COLO668 (cell line): ENCODE results near the gene DAD1.
A peak's percentile ranks its signal among the peaks of the same experiment; 100 is the strongest.
"Not testable (repeated sequence)": the region's sequence is repeated elsewhere in the genome, so short reads cannot be mapped to it uniquely, and the experiment has no call there.

Source experiments
- DNase-seq: peaks from one replicate; lab custom pipeline; 2025; ENCODE audit not compliant: unreplicated experiment; lab: John Stamatoyannopoulos, UW

DAD1 gene

GRCh38 chr14:22599349-22599748 lies 10.3 kb upstream of the DAD1 start:
- DNase-seq: no peak

DNA sequence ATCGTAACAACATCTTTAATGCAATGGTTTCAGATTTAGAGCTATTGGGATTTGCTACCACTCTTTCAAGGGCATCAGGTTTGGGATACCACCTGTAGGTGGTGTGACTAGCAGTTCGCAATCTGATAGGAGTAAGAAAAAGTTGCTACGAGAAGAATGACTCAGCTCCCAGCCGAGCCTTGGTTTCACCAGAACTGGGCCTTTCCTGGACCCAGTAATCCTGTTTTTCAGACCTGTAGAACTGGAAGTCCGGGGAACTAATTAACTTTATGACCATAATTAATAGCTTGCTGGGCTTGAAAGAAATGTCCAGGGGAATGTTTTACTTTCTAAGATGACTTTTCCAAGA lies 9.8 kb upstream of the DAD1 start:
- DNase-seq: no peak

DNA sequence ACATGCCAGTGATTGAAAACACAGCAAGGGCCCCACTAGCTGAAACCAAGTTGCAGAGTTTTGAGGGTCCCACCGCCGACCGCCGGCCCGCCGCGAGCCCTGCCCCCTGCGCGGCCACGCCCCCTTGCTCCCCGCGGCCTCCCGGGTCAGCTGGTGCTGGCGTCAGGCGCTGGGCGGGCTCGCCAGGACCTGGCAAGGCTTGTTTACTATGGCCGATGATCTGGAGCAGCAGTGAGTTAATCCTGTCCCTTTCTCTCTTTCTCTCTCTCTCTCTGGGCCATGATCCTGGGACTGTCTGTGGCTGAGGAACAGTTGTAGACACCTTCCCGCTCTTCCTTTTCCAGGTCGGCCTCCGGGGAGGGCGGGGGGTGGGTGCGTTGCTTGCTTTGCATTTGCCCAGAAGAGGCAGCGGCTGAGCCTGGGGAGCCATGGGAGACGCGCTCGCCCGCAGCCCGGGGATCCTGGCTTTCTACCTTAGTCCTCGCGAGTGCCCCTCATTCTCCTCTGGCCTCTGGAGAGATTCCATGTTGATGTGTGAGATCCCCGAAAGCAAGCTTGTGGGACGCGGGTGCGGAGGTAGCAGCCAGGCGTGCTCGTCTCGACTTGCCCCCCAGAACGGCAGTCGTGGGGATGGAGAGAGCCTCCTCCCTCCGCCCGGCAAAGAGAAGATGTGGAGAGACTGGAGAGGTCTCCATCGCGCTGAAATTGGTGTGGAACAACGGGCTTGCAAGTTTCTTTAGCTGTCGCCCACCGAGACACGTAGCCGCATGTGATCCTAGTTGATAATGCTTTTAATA lies 9.3 kb upstream of the DAD1 start, which contains the start of gene ABHD4:
ABHD4 (plus strand) TSS at position 202 of the 797 bp plus-strand sequence; CDS start at position 209, 7 bp downstream.
- DNase-seq: peak; percentile 68

GRCh38 chr14:22597771-22598098 lies 8.7 kb upstream of the DAD1 start:
- no peak for DNase-seq

DNA sequence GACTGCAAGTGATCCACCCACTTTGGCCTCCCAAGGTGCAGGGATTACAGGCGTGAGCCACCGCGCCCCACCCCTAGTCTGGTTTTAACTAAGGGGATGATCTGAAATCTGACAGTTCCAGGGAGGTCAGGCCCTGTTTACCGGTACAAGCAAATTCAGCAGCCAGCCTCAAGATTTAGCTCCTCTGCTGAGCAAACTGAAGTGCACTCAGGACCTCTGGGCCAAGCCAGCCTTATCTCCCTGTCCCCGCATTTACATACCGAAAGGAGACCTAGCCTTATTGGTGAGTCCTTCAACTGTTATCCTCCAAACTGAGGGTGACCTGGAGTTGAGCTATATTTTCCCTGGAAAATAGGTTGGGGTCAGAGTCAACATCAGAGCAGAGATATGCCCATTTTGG lies 8.2 kb upstream of the DAD1 start:
- DNase-seq: no peak

DNA sequence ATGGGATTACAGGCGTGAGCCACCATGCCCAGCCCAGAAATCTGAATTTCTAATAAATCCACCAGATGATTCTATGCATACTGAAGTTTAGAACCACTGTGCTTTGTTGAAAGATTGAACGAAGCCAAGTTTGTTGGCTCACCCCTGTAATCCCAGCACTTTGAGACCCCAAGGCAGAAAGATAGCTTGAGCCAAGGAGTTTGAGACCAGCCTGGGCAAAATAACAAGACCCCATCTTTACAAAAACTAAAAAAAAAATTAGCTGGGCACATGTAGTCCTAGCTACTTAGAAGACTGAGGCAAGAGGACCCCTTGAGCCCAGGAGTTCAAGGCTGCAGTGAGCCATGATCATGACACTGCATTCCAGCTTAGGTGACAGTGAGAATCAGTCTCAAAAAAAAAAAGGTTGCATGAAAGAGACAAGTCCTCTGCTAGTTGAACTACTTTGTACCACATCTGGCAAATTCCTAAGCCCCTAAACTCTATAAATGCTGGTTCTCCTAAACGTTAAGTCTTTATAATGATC lies 7.4 kb upstream of the DAD1 start:
- no peak for DNase-seq

- no peak for DNase-seq
These were observed 5.2 kb upstream of the DAD1 start for GRCh38 chr14:22594156-22594716.

- no peak for DNase-seq
These were observed 4.6 kb upstream of the DAD1 start for GRCh38 chr14:22593601-22594000.

DNA sequence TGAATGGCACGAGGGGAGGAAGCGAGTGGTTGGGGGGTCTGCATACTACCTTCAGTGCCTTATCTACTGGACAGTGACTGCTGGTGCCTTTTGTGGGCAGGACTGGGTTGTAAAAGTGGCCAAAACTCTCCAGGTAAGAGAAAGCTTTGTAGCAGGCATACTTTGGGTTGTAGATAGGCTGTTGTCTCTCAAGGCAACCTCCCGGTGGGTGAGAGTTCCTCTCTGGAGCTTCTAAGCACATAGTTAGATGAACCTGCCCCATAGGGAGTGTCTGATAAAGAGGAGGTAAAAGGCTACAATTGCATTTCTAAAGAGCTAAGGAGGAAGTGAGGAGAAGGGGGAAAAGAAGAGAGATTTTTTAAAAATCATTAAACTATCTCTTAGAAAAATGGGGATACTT lies 4.2 kb upstream of the DAD1 start:
- no peak for DNase-seq

GRCh38 chr14:22588526-22589095 lies 413 bp downstream of the DAD1 start:
- DNase-seq: no peak

- DNase-seq: not testable (repeated sequence)
These were observed 1.2 kb downstream of the DAD1 start for GRCh38 chr14:22587677-22588422.

DNA sequence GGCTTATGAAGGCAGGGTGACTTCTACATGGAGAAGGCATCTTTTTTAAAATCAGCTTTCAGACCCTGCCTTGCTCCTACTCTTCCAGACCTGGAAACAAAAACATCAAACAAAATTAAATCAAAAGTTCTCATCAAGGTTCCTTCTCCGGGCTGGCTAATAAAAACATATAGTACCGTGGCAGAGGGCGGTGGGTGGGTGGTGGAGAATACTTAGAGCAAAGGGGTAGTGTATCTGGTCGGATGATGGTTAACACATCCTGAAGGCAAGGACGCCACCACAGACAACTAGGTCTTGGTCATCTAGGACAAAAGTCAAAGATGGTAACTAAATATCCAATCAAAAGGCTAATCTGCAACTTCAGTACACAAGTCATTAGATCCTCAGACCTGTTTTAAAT lies 1.8 kb downstream of the DAD1 start:
- no peak for DNase-seq

DNA sequence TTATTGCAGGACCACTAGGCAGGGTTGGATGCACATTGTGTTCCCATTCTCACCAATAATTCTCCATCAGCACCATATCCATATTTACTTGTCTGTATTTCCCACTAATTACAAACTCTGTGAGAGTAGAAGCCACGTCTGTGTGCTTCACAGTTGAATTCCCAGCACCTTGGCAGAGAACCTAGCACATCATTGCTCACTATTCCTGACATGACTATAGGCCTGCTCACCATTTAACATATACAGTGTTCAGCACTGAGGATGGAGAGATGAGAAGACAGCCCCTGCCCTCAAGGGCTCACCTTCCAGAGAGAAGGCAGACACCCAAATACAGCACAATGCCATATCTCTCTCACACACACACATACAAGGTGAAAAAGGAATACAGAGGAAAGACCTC lies 5.0 kb downstream of the DAD1 start:
- no peak for DNase-seq

DNA sequence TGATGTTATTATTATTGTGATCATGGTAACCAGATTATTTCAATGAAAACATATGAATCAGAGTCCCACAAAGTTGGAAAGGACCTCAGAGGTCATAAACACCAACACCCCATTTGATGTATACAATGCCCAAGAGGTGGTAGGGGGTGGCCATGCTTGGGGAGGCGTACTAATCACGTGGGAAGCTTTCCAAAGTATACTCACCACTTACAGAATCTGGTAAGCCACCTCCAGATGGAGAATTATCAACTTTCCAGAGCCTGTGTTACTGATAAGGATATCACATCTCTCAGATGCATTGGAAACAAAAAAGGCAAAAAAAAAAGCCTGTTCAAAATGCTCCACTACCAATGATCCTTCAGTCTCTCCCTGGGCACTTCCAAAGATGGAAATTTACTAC lies 8.4 kb downstream of the DAD1 start:
- DNase-seq: no peak

- no peak for DNase-seq
These were observed 9.1 kb downstream of the DAD1 start for GRCh38 chr14:22579881-22580280.

- DNase-seq: no peak
These were observed 9.8 kb downstream of the DAD1 start for GRCh38 chr14:22579236-22579635.

GRCh38 chr14:22577334-22577908 lies 11.6 kb downstream of the DAD1 start:
- no peak for DNase-seq

DNA sequence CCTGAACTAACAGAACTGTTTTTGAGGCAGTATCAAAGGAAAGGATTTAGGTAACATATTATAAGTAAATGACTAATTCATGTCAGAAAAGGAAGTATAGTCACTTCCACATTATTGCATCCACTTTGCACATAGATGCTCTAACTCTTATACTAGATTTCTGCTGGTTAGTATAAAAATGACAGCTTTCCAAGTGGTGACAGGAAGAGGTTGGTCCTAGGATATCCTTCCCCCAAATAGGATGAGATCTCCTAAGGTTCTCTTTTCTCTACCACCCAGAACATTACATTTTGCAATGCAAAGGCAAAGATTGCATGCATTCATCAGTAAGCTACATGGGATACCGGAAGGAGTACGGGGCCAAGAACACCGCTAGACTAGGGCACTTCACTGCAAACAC lies 15.2 kb downstream of the DAD1 start:
- no peak for DNase-seq

- no peak for DNase-seq
These were observed 16.4 kb downstream of the DAD1 start for GRCh38 chr14:22572562-22573058.

GRCh38 chr14:22570132-22570949 lies 18.7 kb downstream of the DAD1 start:
- DNase-seq: peak; percentile 73
